Endothelial cell (in vitro differentiated cells): ENCODE data around the gene DEXI. TPM values are rescaled to one million over a fixed set of nuclear protein-coding genes. Genes with fewer than 3 reads are reported as not detected.

Experiments used
- DNase-seq: peaks from one replicate; pipeline ENCODE4 v3.0.0; 2021; ENCODE audit warnings: low spot score
- H3K27ac Mint-ChIP-seq: one replicate; pipeline ENCODE4 v1.8.0; 2021; ENCODE audit warnings: mixed read lengths, inconsistent platforms; ENCODE audit not compliant: unreplicated experiment
- H3K27me3 Mint-ChIP-seq: one replicate; pipeline ENCODE4 v1.8.0; 2021; ENCODE audit warnings: mild to moderate bottlenecking, moderate library complexity, mixed read lengths, inconsistent platforms; ENCODE audit not compliant: unreplicated experiment
- H3K36me3 Mint-ChIP-seq: one replicate; pipeline ENCODE4 v1.8.0; 2021; ENCODE audit warnings: mild to moderate bottlenecking, low read depth, mixed read lengths, inconsistent platforms; ENCODE audit not compliant: unreplicated experiment
- H3K4me1 Mint-ChIP-seq: one replicate; pipeline ENCODE4 v1.8.0; 2021; ENCODE audit warnings: mild to moderate bottlenecking, mixed read lengths, inconsistent platforms; ENCODE audit not compliant: unreplicated experiment
- H3K4me3 Mint-ChIP-seq: one replicate; pipeline ENCODE4 v1.8.0; 2021; ENCODE audit warnings: mild to moderate bottlenecking, mixed read lengths, inconsistent platforms; ENCODE audit not compliant: unreplicated experiment
- H3K9me3 Mint-ChIP-seq: one replicate; pipeline ENCODE4 v1.8.0; 2021; ENCODE audit warnings: mixed read lengths, inconsistent platforms; ENCODE audit not compliant: unreplicated experiment
- CTCF ChIP-seq: fragments of 200-600 bp; sonication (generic); IDR thresholded peaks from one replicate; pipeline ENCODE4 v1.5.0; 2021; ENCODE audit warnings: antibody characterized with exemption; ENCODE audit not compliant: unreplicated experiment
- total RNA-seq: library from RNA; stranded (reverse); fragmentation: NEBNext Ultra II Directional; extraction: Animal tissue kit (Norgen Biotek cat#: 25700); gene quantifications from one replicate; pipeline ENCODE4 v1.2.1, GENCODE V29; 2021; ENCODE audit not compliant: unreplicated experiment

The DEXI gene
- total RNA-seq, 1 donor from 2014 or later, result 37.9 TPM

- H3K4me1 Mint-ChIP-seq, result peaks cover 50% of the 10 kb centered on the region
- TF ChIP-seq CTCF, result no peak
- H3K27ac Mint-ChIP-seq, result no peak overlapping the region
- peaks cover 16% of the 10 kb centered on the region for H3K27me3 Mint-ChIP-seq
- DNase-seq, result no peak
- H3K4me3 Mint-ChIP-seq, result peak overlapping the region; percentile 69
- H3K36me3 Mint-ChIP-seq, result peaks cover 10% of the 10 kb centered on the region
- H3K9me3 Mint-ChIP-seq, result no peaks in the 10 kb centered on the region
Measured at GRCh38 chr16:10938321-10938720, 3.9 kb downstream of the DEXI start.

GRCh38 chr16:10937068-10937859 is 5.0 kb downstream of the DEXI start:
- peaks cover 10% of the 10 kb centered on the region for H3K36me3 Mint-ChIP-seq
- peaks cover 10% of the 10 kb centered on the region for H3K27me3 Mint-ChIP-seq
- TF ChIP-seq CTCF, result no peak
- peaks cover 49% of the 10 kb centered on the region for H3K4me1 Mint-ChIP-seq
- no peak for DNase-seq
- H3K27ac Mint-ChIP-seq, result peak overlapping the region; percentile 59
- H3K4me3 Mint-ChIP-seq, result no peak overlapping the region
- H3K9me3 Mint-ChIP-seq, result no peaks in the 10 kb centered on the region

- peaks cover 8% of the 10 kb centered on the region for H3K27me3 Mint-ChIP-seq
- DNase-seq, result no peak
- TF ChIP-seq CTCF, result no peak
- peak overlapping the region; percentile 9 for H3K27ac Mint-ChIP-seq
- H3K4me1 Mint-ChIP-seq, result peaks cover 47% of the 10 kb centered on the region
- H3K4me3 Mint-ChIP-seq, result no peak overlapping the region
- H3K9me3 Mint-ChIP-seq, result no peaks in the 10 kb centered on the region
- H3K36me3 Mint-ChIP-seq, result peaks cover 10% of the 10 kb centered on the region
Measured at GRCh38 chr16:10936272-10936984, 5.8 kb downstream of the DEXI start.

- Mint-ChIP-seq H3K4me3 (no peak overlapping the region), H3K27me3 (peaks cover 5% of the 10 kb centered on the region), H3K4me1 (peaks cover 37% of the 10 kb centered on the region), H3K36me3 (peaks cover 10% of the 10 kb centered on the region), H3K9me3 (no peaks in the 10 kb centered on the region), H3K27ac (no peak overlapping the region)
- no peak for TF ChIP-seq CTCF
- DNase-seq, result no peak
Measured at GRCh38 chr16:10935226-10935915, 6.9 kb downstream of the DEXI start.
